ENCODE data around the gene PHLPP1. TPM values are rescaled to one million over a fixed set of nuclear protein-coding genes. Genes with fewer than 3 reads are reported as not detected.
A peak's percentile ranks its signal among the peaks of the same experiment; 100 is the strongest.

PHLPP1 gene
- total and polyA plus RNA-seq, 9 of the 15 experiments (the other 6 are each of a cell fraction or from before 2014, with no cell fraction given) = 0.56 to 9.0 (median 4.5) TPM

DNA sequence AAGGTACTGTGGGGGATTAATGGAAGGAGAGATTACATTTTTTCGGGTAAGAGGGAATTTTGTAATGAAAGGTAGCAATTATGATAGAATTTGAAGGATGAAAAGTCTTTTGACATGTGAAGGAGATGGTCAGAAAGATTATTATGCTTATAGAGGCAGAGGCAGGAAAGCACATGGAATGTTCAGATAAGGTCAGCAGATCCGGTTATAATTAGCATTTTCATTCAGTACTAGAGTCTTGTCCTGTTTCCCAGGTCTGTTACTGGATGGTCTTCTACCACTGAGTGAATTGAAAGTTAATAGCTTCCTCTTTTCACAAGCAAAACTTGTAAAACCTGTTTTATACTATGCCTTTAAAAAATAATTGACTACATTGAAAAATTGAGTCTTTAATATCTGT is 116.9 kb downstream of the PHLPP1 start (continued):
- TF ChIP-seq ARID2 (IDR thresholded peaks at IDR 0.05) (no peak), NFYB (IDR thresholded peaks at IDR 0.05; ENCODE audit: extremely low read depth, insufficient read length) (no peak), TRIM24 (IDR thresholded peaks at IDR 0.05) (no peak), FOXK1 (CRISPR knock-in tag; IDR thresholded peaks at IDR 0.05; ENCODE audit: borderline replicate concordance) (no peak), FOSL1 (tag; conservative IDR thresholded peaks at IDR 0.05) (no peak), TAF9B (IDR thresholded peaks at IDR 0.05; ENCODE audit: partially characterized antibody) (no peak), ZFP1 (CRISPR knock-in tag; IDR thresholded peaks at IDR 0.05) (no peak), SMARCC2 (IDR thresholded peaks at IDR 0.05; ENCODE audit: low read depth) (no peak), NR2C2 (CRISPR knock-in tag; IDR thresholded peaks at IDR 0.05) (no peak), NR2C2 (tag; IDR thresholded peaks at IDR 0.05) (no peak), BRCA1 (IDR thresholded peaks at IDR 0.05) (no peak), BRCA1 (CRISPR knock-in tag; IDR thresholded peaks at IDR 0.05) (no peak), ETV1 (tag; conservative IDR thresholded peaks at IDR 0.05; ENCODE audit: low read depth) (peak; percentile 53), RNF2 (IDR thresholded peaks at IDR 0.05) (no peak), TEAD4 (IDR thresholded peaks at IDR 0.05; ENCODE audit: low read length) (peak; percentile 25; the same call in 1 of the 2 replicates), TEAD4 (CRISPR knock-in tag; IDR thresholded peaks at IDR 0.05; ENCODE audit: borderline replicate concordance) (no peak), SAFB2 (IDR thresholded peaks at IDR 0.05; ENCODE audit: borderline replicate concordance, low read depth, low read length, severe bottlenecking) (no peak), GATAD2B (IDR thresholded peaks at IDR 0.05; ENCODE audit: borderline replicate concordance) (no peak), FOS (IDR thresholded peaks at IDR 0.05; ENCODE audit: extremely low read depth, insufficient read length) (no peak), FUS (optimal IDR thresholded peaks at IDR 0.05; ENCODE audit: low read depth, low read length) (no peak), NFRKB (IDR thresholded peaks at IDR 0.05; ENCODE audit: low read depth) (no peak), EWSR1 (IDR thresholded peaks at IDR 0.05; ENCODE audit: borderline replicate concordance, low read depth, partially characterized antibody) (no peak), BCL6 (CRISPR knock-in tag; IDR thresholded peaks at IDR 0.05) (no peak), SIN3A (IDR thresholded peaks at IDR 0.05; ENCODE audit: borderline replicate concordance in 2 of 2, control insufficient read depth in 1 of 2, low read depth in 2 of 2, low read length in 2 of 2) (no peak), ZSCAN32 (CRISPR knock-in tag; IDR thresholded peaks at IDR 0.05) (no peak), ARID1B (IDR thresholded peaks at IDR 0.05) (peak; percentile 54), MTA2 (IDR thresholded peaks at IDR 0.05; ENCODE audit: low read depth) (no peak)
- TF ChIP-seq, protein P1, sequence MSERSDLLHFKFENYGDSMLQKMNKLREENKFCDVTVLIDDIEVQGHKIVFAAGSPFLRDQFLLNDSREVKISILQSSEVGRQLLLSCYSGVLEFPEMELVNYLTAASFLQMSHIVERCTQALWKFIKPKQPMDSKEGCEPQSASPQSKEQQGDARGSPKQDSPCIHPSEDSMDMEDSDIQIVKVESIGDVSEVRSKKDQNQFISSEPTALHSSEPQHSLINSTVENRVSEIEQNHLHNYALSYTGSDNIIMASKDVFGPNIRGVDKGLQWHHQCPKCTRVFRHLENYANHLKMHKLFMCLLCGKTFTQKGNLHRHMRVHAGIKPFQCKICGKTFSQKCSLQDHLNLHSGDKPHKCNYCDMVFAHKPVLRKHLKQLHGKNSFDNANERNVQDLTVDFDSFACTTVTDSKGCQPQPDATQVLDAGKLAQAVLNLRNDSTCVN (CRISPR knock-in tag; IDR thresholded peaks at IDR 0.05) = no peak
- TF ChIP-seq, protein P2, sequence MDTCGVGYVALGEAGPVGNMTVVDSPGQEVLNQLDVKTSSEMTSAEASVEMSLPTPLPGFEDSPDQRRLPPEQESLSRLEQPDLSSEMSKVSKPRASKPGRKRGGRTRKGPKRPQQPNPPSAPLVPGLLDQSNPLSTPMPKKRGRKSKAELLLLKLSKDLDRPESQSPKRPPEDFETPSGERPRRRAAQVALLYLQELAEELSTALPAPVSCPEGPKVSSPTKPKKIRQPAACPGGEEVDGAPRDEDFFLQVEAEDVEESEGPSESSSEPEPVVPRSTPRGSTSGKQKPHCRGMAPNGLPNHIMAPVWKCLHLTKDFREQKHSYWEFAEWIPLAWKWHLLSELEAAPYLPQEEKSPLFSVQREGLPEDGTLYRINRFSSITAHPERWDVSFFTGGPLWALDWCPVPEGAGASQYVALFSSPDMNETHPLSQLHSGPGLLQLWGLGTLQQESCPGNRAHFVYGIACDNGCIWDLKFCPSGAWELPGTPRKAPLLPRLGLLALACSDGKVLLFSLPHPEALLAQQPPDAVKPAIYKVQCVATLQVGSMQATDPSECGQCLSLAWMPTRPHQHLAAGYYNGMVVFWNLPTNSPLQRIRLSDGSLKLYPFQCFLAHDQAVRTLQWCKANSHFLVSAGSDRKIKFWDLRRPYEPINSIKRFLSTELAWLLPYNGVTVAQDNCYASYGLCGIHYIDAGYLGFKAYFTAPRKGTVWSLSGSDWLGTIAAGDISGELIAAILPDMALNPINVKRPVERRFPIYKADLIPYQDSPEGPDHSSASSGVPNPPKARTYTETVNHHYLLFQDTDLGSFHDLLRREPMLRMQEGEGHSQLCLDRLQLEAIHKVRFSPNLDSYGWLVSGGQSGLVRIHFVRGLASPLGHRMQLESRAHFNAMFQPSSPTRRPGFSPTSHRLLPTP (IDR thresholded peaks at IDR 0.05; ENCODE audit: borderline replicate concordance, extremely low read depth, insufficient read length) = no peak
